HG02763 (cell line): ENCODE measurements around the gene SLC7A4.
"Not testable (repeated sequence)": the region's sequence is repeated elsewhere in the genome, so short reads cannot be mapped to it uniquely, and the experiment has no call there.

Experiments
- ATAC-seq: cut with Tn5 transposase; IDR thresholded peaks from one replicate; pipeline ENCODE4 v1.9.1; 2021; ENCODE audit warnings: mild to moderate bottlenecking, moderate library complexity; ENCODE audit not compliant: unreplicated experiment

Gene SLC7A4

DNA sequence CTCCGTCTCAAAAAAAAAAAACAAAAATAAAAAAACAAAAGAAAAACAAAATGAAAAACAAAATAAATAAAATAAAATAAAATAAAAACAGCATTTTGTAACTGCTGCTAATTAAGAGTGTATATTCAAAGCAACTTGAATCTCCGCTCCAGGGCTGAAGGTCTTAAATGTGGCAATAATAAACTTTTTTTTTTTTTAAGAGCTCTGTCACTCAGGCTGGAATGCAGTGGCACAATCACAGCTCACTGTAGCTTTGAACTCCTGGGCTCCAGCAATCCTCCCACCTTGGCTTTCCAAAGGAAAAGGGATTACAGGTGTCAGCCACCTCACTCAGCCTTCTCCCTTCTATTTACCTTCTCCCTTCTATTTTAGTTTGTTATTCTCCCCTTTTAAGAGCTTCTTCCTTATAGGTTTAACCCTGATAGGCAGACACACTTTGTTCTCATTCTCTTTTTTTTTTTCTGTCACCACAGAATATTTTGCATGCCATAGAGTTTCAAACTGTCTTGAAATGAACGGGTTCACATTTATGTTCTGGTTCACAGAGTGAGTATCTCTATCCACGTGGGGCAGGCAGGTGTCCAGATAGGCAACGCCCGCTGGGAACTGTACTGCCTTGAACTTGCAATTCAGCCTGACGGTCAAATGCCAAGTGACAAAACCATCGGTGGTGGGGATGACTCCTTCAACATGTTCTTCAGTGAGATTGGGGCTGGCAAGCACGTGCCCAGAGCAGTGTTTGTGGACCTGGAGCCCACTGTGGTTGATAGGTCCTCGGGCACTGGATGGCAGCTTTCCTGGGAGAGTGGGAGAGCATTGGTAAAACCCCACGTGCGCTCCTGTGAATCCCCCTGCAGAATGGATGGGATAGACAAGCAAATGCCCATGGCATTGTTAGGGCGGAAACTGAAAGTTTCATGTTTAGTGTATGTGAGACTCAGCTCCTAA, 32.8 kb upstream of the SLC7A4 start:
- no peak for ATAC-seq

- ATAC-seq: not testable (repeated sequence)
Measured at GRCh38 chr22:21064425-21064824, 32.1 kb upstream of the SLC7A4 start.

GRCh38 chr22:21061660-21062321, 29.4 kb upstream of the SLC7A4 start:
- not testable (repeated sequence) for ATAC-seq

DNA sequence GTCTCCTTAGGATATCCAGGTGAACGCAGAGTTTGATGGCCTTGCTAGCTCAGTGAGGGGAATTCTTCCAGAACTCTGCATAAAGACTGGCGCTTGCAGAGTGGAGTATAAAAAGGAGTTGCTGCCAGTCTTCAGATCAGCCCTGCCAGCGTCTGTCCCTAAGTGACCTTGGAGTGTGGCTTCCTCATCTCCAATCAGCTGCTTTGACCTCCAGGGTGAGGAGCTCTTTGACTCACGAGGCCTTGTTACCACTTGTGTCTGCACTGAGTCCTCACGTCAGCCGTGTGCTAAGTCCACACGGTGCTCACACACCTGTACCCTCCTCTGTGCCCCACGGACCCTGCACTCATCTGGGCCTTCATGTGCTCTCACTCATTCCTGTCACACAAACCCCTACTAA, 28.0 kb upstream of the SLC7A4 start:
- not testable (repeated sequence) for ATAC-seq

- no peak for ATAC-seq
Measured at GRCh38 chr22:21055880-21056319, 23.5 kb upstream of the SLC7A4 start.

DNA sequence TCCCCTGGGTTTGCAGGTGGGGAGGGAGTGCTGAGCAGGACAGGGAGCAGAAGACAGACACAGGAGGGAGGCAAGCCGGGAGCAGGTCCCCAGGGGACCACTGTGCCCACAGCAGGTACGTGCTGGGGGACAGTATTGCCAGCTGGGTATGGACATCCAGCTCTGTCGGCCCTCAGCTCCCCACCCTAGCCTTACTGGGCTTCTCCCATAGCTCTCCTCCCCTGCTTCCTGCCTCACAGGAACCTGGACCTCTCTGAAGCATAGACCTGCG, 23.1 kb upstream of the SLC7A4 start:
- no peak for ATAC-seq

- ATAC-seq: no peak
Measured at GRCh38 chr22:21054714-21055563, 22.6 kb upstream of the SLC7A4 start.

DNA sequence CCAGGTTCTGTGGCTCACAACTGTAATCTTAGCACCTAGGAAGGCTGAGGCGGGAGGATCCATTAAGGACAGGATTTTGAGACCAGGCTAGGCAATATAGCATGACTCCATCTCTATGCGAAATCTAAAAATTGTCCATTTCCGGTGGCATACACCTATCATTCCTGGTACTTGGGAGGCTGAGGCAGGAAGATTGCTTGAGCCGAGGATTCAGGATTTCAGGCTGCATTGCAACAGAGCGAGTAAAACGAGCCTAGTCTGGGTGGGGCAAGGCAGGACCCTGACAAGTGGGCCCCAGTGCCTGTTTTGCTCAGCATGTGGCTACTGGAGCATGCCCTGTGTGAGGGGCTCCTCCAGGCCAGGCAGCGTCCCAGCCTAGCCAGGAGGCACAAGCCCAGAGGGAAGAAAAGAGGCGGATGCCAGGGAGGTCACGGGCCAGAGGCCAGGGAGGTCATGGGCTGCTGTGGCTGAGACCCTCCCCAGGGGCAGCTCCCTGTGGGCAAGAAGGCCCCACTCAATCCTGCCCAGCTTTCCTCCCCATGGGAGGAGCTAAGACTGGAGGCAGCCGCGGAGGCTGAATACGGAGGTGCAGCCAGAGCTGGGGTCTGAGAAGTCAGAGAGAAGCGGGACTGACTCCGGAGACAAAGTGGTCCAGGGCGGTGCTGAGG, 21.8 kb upstream of the SLC7A4 start:
- no peak for ATAC-seq

- no peak for ATAC-seq
Measured at GRCh38 chr22:21052715-21053459, 20.5 kb upstream of the SLC7A4 start.

DNA sequence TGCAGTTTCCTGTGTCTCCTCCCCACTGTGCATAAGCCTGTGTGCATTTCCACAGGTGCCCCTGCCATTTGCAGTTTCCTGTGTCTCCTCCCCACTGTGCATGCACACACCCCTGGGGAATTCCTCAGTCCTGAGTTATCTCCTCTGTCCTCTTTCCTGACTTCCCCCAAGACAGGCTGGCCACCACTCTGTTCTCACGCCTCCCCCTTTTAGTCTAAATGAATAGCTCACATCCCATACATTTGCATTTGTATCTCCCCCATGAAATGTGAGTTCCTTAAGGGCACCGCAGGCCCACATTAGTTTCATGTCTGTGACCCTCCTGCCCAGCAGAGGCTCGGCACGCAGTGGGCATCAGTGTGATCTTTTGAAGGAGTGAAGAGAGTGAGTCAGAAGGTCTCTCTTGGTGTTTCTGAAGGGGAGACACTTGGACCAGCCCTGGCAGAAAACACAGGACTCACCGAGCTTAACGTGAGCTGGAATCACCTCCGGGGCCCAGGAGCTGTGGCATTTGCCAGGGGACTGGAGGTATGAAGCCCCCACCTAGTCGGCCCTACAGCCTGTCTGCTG, 19.6 kb upstream of the SLC7A4 start:
- ATAC-seq: no peak

DNA sequence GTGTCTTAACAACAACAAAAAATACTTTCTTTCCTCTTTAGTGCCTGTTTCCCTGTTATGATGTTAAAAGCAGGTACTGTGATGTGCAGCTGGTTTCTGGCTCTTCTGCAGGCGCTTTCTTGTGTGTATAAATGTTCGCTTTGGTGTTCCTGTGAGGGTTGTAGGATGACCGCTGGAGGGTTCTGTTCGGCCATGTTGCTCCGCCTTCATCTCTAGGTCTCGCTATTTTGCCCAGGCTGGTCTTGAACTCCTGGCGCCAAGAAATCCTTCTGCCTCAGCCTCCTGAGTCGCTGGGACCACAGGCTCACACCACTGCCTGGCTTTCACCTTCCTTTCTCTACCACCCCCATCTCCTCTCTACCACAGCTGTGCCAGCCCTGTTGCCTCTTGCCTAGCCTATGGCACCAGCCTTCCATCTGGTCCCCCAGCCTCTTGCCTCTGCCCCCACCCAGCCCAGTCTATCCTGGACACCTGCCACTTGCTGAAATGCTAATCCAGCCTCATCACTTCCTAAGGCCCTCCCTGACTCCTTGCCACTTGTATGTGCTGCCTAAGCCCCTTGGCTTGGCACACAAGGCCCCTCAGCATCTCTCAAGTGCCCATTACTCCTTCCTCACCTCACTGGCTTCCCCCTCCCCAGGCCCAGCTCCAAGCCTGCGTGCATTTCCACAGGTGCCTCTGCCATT, 18.9 kb upstream of the SLC7A4 start:
- ATAC-seq: no peak

DNA sequence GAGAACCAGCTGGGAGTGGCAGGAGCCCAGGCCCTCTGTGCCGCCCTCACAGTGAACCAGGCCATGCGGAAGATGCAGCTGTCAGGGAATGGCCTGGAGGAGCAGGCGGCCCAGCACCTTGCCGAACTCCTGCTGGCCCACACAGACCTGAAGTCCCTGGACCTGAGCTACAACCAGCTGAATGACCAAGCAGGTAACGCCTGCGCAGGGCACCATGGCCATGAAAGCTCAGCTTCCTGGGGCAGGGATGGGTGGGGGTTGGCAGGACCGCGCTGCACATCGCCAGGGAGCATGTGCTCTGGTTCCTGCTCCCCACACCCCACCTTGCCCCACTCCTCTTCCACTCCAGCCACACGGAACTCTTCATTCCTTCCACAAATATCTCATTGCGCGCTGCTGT, 16.6 kb upstream of the SLC7A4 start:
- not testable (repeated sequence) for ATAC-seq

DNA sequence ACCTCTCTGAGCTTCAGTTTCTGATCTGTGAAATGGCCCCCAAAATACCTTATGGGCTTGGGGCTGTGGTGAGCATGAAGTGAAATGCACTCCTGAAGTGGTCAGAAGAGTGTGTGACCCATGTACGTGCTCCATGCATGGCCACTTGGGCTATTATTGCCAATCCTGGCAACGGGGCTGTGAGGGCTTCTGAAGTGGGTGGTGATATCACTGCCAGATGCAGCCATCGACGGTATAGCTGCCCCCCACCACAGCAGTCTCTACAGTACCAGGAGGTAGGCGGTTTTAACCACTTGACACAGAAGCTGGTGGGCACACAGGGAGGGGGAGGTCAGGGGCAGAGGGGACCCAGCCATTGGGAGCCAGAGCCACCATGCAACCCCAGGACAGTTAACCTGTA, 16.1 kb upstream of the SLC7A4 start:
- not testable (repeated sequence) for ATAC-seq

GRCh38 chr22:21047730-21048129, 15.4 kb upstream of the SLC7A4 start:
- no peak for ATAC-seq

- no peak for ATAC-seq
Measured at GRCh38 chr22:21047035-21047661, 14.8 kb upstream of the SLC7A4 start.

GRCh38 chr22:21045585-21046294, 13.4 kb upstream of the SLC7A4 start, which contains the start of gene LRRC74B:
Gene LRRC74B, plus strand, starts transcription at chr22:21045946. Its CDS starts 41 bp downstream, at chr22:21045987.
- peak; percentile 67 for ATAC-seq

DNA sequence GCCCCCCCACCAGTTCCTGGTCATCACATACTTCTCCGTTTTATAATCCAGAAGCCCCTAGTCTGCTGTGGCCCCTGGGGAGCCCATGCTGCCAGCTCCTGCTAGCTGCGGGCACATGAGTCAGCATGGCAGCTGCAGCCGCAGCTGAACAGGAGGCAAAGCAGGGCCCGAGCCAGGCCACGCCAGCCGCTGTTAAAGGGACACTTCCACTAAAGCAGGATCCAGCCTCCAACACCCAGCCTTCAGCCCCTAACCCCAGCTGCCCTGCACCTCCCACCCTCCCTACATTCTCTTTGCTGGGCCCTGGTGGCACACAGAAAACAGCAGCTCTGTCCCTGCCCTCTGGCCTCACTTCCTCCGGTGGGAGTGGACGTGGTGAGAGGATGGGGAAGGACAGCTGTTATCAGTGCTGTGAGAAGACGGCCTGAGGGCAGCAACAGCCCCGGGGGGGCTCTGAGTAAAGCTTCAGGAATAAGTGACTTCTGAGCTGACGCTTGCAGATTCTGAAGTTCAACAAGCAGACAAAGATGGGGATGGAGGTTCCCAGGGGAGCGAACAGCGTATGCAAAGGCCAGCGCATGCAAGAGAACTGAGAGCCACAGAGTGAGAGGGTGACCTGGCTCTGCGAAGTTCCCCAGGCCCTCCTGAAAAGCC, 12.7 kb upstream of the SLC7A4 start:
- ATAC-seq: no peak
